GM12891 (cell line): ENCODE data around the gene GDNF.

Experiments used
- POLR2A ChIP-seq: IDR thresholded peaks from 2 replicates; pipeline ENCODE4 v1.6.1; 2011; ENCODE audit warnings: low read depth, low read length, control low read depth
- POLR2AphosphoS5 ChIP-seq: IDR thresholded peaks from 2 replicates; pipeline ENCODE4 v1.6.1; 2011; ENCODE audit warnings: low read depth, low read length, control low read depth
- POU2F2 ChIP-seq: IDR thresholded peaks from 2 replicates; pipeline ENCODE4 v1.6.1; 2011; ENCODE audit warnings: low read depth, mild to moderate bottlenecking, control low read depth, low read length, moderate library complexity
- SPI1 ChIP-seq: IDR thresholded peaks from 2 replicates; pipeline ENCODE4 v1.6.1; 2011; ENCODE audit warnings: low read depth, low read length, control low read depth
- TAF1 ChIP-seq: IDR thresholded peaks from 2 replicates; pipeline ENCODE4 v1.6.1; 2011; ENCODE audit warnings: low read depth, low read length, control low read depth

DNA sequence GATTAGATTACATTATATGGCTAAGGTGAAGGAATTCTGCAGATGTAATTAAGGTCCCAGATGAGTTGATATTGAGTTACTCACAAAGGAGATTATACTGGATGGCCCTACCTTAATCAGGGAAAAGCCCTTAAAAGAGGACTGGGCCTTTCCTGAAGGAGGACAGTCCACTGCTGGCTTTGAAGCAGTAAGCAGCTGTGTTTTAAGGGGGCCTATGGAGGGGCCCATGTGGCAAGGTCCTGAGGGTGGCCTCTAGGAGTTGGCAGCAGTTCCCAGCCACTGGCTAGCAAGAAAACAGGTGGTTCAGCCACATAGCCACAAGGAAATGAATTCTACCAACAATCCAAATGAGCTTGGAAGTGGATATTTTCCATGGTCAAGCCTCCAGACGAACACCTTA lies 36.4 kb upstream of the GDNF start:
- TF ChIP-seq TAF1 (no peak), POLR2A (no peak), POLR2AphosphoS5 (no peak), POU2F2 (no peak), SPI1 (no peak)
